Right lobe of liver (tissue), 6 donors: ENCODE data around the gene FRMD4B. TPM values are rescaled to one million over a fixed set of nuclear protein-coding genes. Genes with fewer than 3 reads are reported as not detected.

ENCODE experiments used
- ATAC-seq, 4 donors: fragments of 200-7000 bp; cut with Tn5 transposase; one replicate each; pipeline ENCODE4 v1.9.1; 2020; ENCODE audit warnings: mild to moderate bottlenecking in 4 of 4, moderate library complexity in 4 of 4
- DNase-seq, 3 donors: peaks; one replicate each; pipeline ENCODE4 v3.0.0-alpha.2; 2020
- H3K27ac ChIP-seq, 3 donors: fragments of 200-600 bp; one replicate each; pipeline ENCODE4 v1.8.0; 2022
- H3K27me3 ChIP-seq, 2 donors: fragments of 200-600 bp; one replicate each; pipeline ENCODE4 v1.8.0; 2022
- H3K36me3 ChIP-seq, 4 donors: fragments of 200-600 bp; sonication (generic) in 1 of 4; one replicate each; pipeline versions ENCODE4 v1.5.1 to v1.8.0; 2017 to 2022; ENCODE audit warnings: control low read depth in 1 of 4
- H3K4me1 ChIP-seq, 4 donors: fragments of 200-600 bp; sonication (generic) in 1 of 4; one replicate each; pipeline versions ENCODE4 v1.5.1 to v1.8.0; 2017 to 2022; ENCODE audit warnings: control low read depth in 1 of 4
- H3K4me3 ChIP-seq, 3 donors: fragments of 200-600 bp; one replicate each; pipeline ENCODE4 v1.8.0; 2022
- H3K9me3 ChIP-seq, 4 donors: fragments of 200-600 bp; sonication (generic) in 1 of 4; one replicate each; pipeline versions ENCODE4 v1.5.1 to v1.8.0; 2017 to 2022; ENCODE audit warnings: control low read depth in 1 of 4
- POLR2A ChIP-seq: fragments of 450-650 bp; IDR thresholded peaks from one replicate; pipeline ENCODE4 v1.6.1; 2017; ENCODE audit warnings: antibody characterized with exemption, mild to moderate bottlenecking
- whole genome bisulfite sequencing: methylation state at CpG from one replicate; pipeline ENCODE4 v1.1.6; 2018; ENCODE audit warnings: low coverage, low lambda C conversion rate; ENCODE audit not compliant: insufficient coverage; ENCODE audit errors: missing lambda C conversion rate; 5-methylcytosine and 5-hydroxymethylcytosine counted together
- intact Hi-C, 2 donors: fragments of 100-400 bp; cut with DNase I; formaldehyde crosslinking; loops; one replicate each; pipeline versions ENCODE4 v1.11.2 to v1.14.1; 2022
- total RNA-seq, 6 experiments: library from RNA; depleted of rRNA in 2 of 6; stranded (reverse); fragments of >200 nt in 2 of 6; fragmentation: NEBNext Ultra II Directional in 3 of 6; extraction: Animal tissue kit (Norgen Biotek cat#: 25700) in 3 of 6; gene quantifications; one replicate each; pipeline versions ENCODE4 v1.1.0 to v1.2.4, GENCODE V29; 2016 to 2023
- TF ChIP-seq, protein P1 (sequence below), 4 donors: fragments of 200-600 bp in 3 of 4; fragments of 450-650 bp in 1 of 4; IDR thresholded peaks; one replicate each; pipeline versions ENCODE4 v1.5.1 to v1.8.0; 2016 to 2022; ENCODE audit warnings: antibody characterized with exemption in 4 of 4, mild to moderate bottlenecking in 2 of 4
- donor health status: DM: no; HTN: yes; CAD: no.
- donor health status: DM: no; HTN: no; CAD: no.
- donor health status: DM: no; HTN: no; CAD: no.
- donor health status: DM: no; HTN: yes; CAD: no.
- donor health status: DM: no; HTN: yes; CAD: no.

The FRMD4B gene
- total RNA-seq, 6 experiments from 2014 or later, result 9.2 to 21.0 (median 12.3) TPM

DNA sequence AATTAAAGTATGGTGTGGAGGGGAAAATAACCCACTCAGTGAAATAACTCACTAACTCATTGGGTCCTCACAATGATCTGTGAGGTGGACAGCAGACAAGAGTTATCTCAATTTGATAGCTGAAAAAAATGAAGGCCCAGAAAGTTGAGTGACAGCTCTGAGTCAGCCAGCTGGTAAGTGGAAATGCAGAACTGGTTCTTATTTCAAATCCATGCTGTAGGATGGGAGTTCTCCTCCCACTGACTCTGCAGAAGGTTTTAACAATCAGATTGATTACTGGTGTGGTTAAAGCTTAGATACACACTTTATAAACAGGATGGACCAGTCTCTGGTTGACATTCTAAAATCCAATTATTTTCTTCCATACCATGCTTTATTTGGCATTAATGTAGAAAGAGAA is 176.5 kb downstream of the FRMD4B start:
- intact Hi-C loops, result no loop called here
- Histone ChIP-seq H3K9me3 (no peaks in the 10 kb centered on the region), H3K36me3 (no peaks in the 10 kb centered on the region), H3K27ac (no peak overlapping the region), H3K27me3 (no peaks in the 10 kb centered on the region), H3K4me3 (no peak overlapping the region), H3K4me1 (peaks cover 0 to 13% (median 4%) of the 10 kb centered on the region in 4 donors)
- ATAC-seq (no peak), DNase-seq (no peak)
- no peak for TF ChIP-seq POLR2A
- TF ChIP-seq, protein P1, sequence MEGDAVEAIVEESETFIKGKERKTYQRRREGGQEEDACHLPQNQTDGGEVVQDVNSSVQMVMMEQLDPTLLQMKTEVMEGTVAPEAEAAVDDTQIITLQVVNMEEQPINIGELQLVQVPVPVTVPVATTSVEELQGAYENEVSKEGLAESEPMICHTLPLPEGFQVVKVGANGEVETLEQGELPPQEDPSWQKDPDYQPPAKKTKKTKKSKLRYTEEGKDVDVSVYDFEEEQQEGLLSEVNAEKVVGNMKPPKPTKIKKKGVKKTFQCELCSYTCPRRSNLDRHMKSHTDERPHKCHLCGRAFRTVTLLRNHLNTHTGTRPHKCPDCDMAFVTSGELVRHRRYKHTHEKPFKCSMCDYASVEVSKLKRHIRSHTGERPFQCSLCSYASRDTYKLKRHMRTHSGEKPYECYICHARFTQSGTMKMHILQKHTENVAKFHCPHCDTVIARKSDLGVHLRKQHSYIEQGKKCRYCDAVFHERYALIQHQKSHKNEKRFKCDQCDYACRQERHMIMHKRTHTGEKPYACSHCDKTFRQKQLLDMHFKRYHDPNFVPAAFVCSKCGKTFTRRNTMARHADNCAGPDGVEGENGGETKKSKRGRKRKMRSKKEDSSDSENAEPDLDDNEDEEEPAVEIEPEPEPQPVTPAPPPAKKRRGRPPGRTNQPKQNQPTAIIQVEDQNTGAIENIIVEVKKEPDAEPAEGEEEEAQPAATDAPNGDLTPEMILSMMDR (IDR thresholded peaks at IDR 0.05), result no peak

DNA sequence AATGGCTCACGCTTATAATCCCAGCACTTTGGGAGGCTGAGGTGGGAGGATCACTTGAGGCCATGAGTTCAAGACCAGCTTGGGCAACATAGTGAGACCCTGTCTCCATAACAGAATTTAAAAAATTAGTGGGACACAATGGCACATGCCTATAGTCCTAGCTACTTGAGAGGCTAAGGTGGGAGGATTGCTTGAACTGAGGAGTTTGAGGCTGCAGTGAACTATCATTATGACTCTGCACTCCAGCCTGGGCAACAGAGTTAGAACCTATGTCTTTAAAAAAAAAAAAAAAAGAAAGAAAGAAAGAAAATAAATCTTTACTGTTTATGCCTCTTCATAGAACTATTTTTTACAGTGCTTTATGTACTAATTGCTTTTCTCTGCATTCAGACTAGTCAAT is 178.9 kb downstream of the FRMD4B start:
- 100% methylated on average over 1 of the region's 1 CpG for WGBS
- intact Hi-C loops, result no loop called here
- H3K27ac ChIP-seq, result no peak overlapping the region
- no peak overlapping the region for H3K4me3 ChIP-seq
- H3K4me1 ChIP-seq, result no peaks in the 10 kb centered on the region
- no peak for DNase-seq
- no peak for TF ChIP-seq POLR2A
- TF ChIP-seq, protein P1 (IDR thresholded peaks at IDR 0.05), result no peak
- no peaks in the 10 kb centered on the region for H3K27me3 ChIP-seq
- H3K9me3 ChIP-seq, result no peaks in the 10 kb centered on the region
- ATAC-seq, result no peak
- H3K36me3 ChIP-seq, result no peaks in the 10 kb centered on the region

- no peak for DNase-seq
- no peak overlapping the region for H3K4me3 ChIP-seq
- no peak overlapping the region for H3K27ac ChIP-seq
- no peaks in the 10 kb centered on the region for H3K36me3 ChIP-seq
- no peak for ATAC-seq
- H3K4me1 ChIP-seq, result peaks cover 0 to 11% (median 2%) of the 10 kb centered on the region in 4 donors
- H3K9me3 ChIP-seq, result no peaks in the 10 kb centered on the region
- TF ChIP-seq, protein P1 (IDR thresholded peaks at IDR 0.05), result no peak
- TF ChIP-seq POLR2A, result no peak
- intact Hi-C loops, result no loop called here
- H3K27me3 ChIP-seq, result no peaks in the 10 kb centered on the region
- WGBS, result no CpG with 5 or more reads among the region's 1 CpG
These were observed 180.5 kb downstream of the FRMD4B start for GRCh38 chr3:69205385-69205784.

- H3K9me3 ChIP-seq, result no peaks in the 10 kb centered on the region
- ATAC-seq (no peak), DNase-seq (no peak)
- H3K4me3 ChIP-seq, result no peak overlapping the region
- no peak overlapping the region for H3K27ac ChIP-seq
- H3K36me3 ChIP-seq, result no peaks in the 10 kb centered on the region
- peaks cover 0 to 11% (median 2%) of the 10 kb centered on the region in 4 donors for H3K4me1 ChIP-seq
- intact Hi-C loops, result no loop called here
- TF ChIP-seq, protein P1 (IDR thresholded peaks at IDR 0.05), result no peak
- no peak for TF ChIP-seq POLR2A
- no peaks in the 10 kb centered on the region for H3K27me3 ChIP-seq
- WGBS, result 63% methylated on average over 8 of the region's 8 CpGs
These were observed 181.5 kb downstream of the FRMD4B start for GRCh38 chr3:69204315-69204957.
